ENCODE results near the gene PDSS2.

DNA sequence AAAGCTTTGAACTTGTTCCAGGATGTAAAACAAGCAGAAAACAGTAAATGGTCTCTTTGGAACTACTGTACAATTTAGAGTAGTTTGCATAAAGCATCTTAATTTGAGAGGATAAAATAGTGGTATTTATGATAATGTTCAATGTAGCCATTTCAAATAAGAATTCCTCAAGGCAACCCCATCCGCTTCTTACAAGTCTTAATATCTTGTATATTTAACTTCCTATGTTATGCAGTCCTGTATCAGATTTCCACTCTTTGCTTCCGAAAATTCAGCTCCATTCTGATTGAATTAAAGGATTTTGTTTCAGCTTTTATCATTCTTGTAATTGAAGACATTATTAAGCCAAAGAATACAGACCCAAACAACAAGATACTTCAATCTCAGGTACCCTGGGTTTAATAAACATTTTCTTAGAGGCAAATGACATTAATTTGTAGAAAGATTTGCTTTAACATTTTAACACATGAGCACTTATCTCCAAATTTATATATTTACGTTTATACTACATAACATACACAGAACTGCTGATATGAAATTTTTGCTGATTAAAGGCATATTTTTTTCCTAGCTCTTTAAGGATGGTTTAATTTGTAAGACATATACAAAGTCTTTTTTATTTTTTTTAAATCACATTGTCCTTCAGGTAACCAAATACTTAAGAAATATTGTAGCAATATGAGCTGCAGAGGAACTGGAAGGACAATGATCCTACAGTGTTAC lies 213.0 kb downstream of the PDSS2 start:
- TF ChIP-seq, protein P1, sequence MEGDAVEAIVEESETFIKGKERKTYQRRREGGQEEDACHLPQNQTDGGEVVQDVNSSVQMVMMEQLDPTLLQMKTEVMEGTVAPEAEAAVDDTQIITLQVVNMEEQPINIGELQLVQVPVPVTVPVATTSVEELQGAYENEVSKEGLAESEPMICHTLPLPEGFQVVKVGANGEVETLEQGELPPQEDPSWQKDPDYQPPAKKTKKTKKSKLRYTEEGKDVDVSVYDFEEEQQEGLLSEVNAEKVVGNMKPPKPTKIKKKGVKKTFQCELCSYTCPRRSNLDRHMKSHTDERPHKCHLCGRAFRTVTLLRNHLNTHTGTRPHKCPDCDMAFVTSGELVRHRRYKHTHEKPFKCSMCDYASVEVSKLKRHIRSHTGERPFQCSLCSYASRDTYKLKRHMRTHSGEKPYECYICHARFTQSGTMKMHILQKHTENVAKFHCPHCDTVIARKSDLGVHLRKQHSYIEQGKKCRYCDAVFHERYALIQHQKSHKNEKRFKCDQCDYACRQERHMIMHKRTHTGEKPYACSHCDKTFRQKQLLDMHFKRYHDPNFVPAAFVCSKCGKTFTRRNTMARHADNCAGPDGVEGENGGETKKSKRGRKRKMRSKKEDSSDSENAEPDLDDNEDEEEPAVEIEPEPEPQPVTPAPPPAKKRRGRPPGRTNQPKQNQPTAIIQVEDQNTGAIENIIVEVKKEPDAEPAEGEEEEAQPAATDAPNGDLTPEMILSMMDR (IDR thresholded peaks at IDR 0.05), result no peak
- TF ChIP-seq POLR2A (IDR thresholded peaks at IDR 0.05), result no peak
